Progenitor cell of endocrine pancreas (in vitro differentiated cells): Measurements from ENCODE around the gene MIB1. TPM values are rescaled to one million over a fixed set of nuclear protein-coding genes. Genes with fewer than 3 reads are reported as not detected.

Experiments used
- DNase-seq: peaks from one replicate; pipeline ENCODE4 v3.0.0; 2021; ENCODE audit warnings: low spot score; ENCODE audit not compliant: unreplicated experiment
- H3K27ac Mint-ChIP-seq: 2 replicates; pipeline ENCODE4 v1.8.0; 2021; ENCODE audit warnings: mild to moderate bottlenecking, moderate library complexity, mixed read lengths
- H3K27me3 Mint-ChIP-seq: 2 replicates; pipeline ENCODE4 v1.8.0; 2021; ENCODE audit warnings: mixed read lengths
- H3K36me3 Mint-ChIP-seq: 2 replicates; pipeline ENCODE4 v1.8.0; 2022; ENCODE audit warnings: mixed read lengths; ENCODE audit not compliant: insufficient read depth
- H3K4me1 Mint-ChIP-seq: 2 replicates; pipeline ENCODE4 v1.8.0; 2021; ENCODE audit warnings: low read depth, mixed read lengths
- H3K4me3 Mint-ChIP-seq: 2 replicates; pipeline ENCODE4 v1.8.0; 2021; ENCODE audit warnings: low read depth, mild to moderate bottlenecking, moderate library complexity, mixed read lengths
- H3K9me3 Mint-ChIP-seq: 2 replicates; pipeline ENCODE4 v1.8.0; 2021; ENCODE audit warnings: low read depth, mixed read lengths
- CTCF ChIP-seq: fragments of 200-600 bp; sonication (generic); IDR thresholded peaks from one replicate; pipeline ENCODE4 v1.5.0; 2021; ENCODE audit warnings: antibody characterized with exemption, mild to moderate bottlenecking; ENCODE audit not compliant: unreplicated experiment
- total RNA-seq: library from RNA; stranded (reverse); gene quantifications from 2 replicates; pipeline ENCODE4 v1.2.1, GENCODE V29; 2021

MIB1 gene
- total RNA-seq, 1 donor from 2014 or later: 79.5 TPM

- peak overlapping the region; percentile 51 for H3K27ac Mint-ChIP-seq
- no peaks in the 10 kb centered on the region for H3K27me3 Mint-ChIP-seq
- H3K36me3 Mint-ChIP-seq: peaks cover 2% of the 10 kb centered on the region
- H3K4me1 Mint-ChIP-seq: peaks cover 20% of the 10 kb centered on the region
- no peak overlapping the region for H3K4me3 Mint-ChIP-seq
- H3K9me3 Mint-ChIP-seq: no peaks in the 10 kb centered on the region
- no peak for DNase-seq
- TF ChIP-seq CTCF: no peak
These were observed 19.7 kb downstream of the MIB1 start for GRCh38 chr18:21760321-21760720.

DNA sequence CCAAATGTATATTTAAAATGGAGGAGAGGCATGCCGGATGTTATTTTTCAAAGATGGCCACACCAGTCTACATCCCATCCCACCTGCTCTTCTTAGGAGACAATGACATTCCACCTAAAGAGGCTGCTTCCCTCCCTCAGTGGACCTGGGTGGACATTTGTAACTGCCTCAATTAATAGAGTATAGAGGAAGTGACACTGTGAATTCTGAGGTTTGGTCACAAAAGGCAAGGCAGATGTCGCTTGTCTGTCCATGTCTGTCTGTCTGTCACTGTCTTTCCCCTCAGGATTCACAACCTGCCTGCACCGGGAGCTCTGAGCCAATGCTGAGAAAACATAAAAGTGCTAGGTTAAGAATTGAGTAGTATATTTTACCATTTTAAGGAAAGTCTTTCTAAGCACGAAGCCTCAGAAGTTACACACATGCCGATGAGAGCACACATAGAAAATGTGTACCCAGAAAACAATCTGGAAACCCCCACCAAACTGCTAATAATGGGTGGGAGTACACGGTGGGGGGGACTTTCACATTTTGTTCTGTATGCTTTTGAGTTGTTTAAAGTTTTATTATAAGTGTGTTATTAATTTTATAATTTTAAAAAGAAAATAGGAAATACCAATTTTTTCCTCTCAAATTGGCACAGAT is 21.0 kb downstream of the MIB1 start:
- peaks cover 11% of the 10 kb centered on the region for H3K36me3 Mint-ChIP-seq
- no peak for DNase-seq
- H3K27ac Mint-ChIP-seq: peak overlapping the region; percentile 41

DNA sequence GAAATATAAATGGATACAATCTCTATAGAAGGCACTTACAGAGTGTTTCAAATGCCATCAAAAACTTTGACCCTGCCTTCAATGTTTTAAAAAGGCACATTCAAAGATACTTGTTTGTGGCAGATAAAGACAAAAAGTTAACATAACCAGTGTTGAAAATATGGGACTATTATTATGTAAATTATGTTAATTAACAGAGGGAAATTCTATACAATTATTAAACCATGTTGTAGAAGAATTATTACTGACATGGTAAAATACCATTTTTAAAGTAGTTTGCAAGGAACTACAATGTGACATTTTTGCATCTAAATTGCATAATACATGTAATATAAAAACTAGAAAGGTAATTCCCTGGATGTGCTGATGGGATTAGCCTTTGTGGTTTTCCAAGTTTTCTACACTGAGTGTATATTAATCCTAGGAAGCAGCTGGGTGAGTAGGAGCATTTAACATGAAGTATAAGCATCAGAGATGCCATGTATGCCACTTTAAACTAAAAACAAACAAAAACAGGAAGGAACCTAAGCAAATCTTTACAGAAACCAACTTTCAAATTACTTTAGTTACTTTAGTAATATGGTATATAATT is 21.7 kb downstream of the MIB1 start:
- Mint-ChIP-seq H3K27ac (no peak overlapping the region), H3K4me1 (peaks cover 19% of the 10 kb centered on the region), H3K9me3 (no peaks in the 10 kb centered on the region), H3K27me3 (no peaks in the 10 kb centered on the region), H3K36me3 (peaks cover 15% of the 10 kb centered on the region), H3K4me3 (no peak overlapping the region)
- DNase-seq: no peak
- TF ChIP-seq CTCF: no peak

More for the DNA sequence above, 21.0 kb downstream of the MIB1 start:
- H3K4me3 Mint-ChIP-seq: no peak overlapping the region
- no peaks in the 10 kb centered on the region for H3K9me3 Mint-ChIP-seq
- H3K27me3 Mint-ChIP-seq: no peaks in the 10 kb centered on the region
- H3K4me1 Mint-ChIP-seq: peaks cover 19% of the 10 kb centered on the region
- no peak for TF ChIP-seq CTCF

DNA sequence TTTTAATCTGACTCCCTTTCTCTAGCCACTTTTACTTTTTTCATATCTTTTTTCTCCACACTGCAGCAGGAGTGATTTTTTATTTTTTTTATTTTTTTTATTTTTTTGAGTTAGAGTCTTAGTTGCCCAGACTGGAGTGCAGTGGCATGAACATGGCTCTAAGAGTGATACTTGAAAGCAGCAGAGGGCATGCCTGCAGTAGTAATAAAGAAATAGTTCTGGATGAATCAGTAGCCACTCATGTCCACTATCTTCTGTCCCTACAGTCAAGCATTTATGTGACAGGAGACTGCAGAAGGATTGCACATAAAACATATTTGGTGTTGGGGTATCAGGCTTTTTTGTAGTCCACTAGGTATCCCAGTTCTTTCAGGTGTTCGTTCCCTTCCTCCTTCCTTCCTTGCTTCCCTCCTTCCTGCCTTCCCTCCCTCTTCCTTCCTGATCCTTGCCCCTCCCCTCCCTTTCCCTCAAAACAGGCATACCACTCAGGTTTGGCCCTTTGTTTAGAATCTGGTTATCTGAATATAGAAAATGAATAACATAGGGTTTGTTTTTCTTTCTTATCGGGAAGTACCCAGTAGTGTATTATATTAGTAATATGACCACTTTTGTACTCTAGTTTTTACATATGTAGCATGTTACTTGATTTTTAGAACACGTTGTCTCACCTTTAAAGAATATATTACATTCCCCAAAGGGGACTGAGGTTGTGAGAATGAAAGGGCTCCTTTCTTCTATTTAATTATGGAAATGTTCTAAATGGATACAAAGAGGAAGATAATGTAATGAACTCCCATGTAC is 23.5 kb downstream of the MIB1 start:
- no peak for TF ChIP-seq CTCF
- no peak overlapping the region for H3K4me3 Mint-ChIP-seq
- no peaks in the 10 kb centered on the region for H3K27me3 Mint-ChIP-seq
- H3K9me3 Mint-ChIP-seq: no peaks in the 10 kb centered on the region
- H3K27ac Mint-ChIP-seq: no peak overlapping the region
- H3K4me1 Mint-ChIP-seq: peaks cover 19% of the 10 kb centered on the region
- H3K36me3 Mint-ChIP-seq: peaks cover 19% of the 10 kb centered on the region
- no peak for DNase-seq

- no peak for TF ChIP-seq CTCF
- Mint-ChIP-seq H3K4me1 (peaks cover 4% of the 10 kb centered on the region), H3K9me3 (no peaks in the 10 kb centered on the region), H3K27me3 (no peaks in the 10 kb centered on the region), H3K36me3 (peaks cover 30% of the 10 kb centered on the region), H3K27ac (peak overlapping the region; percentile 54), H3K4me3 (no peak overlapping the region)
- DNase-seq: no peak
These were observed 28.6 kb downstream of the MIB1 start for GRCh38 chr18:21769206-21769605.
